Neural cell (in vitro differentiated cells): ENCODE results near the gene HSD17B13. TPM values are rescaled to one million over a fixed set of nuclear protein-coding genes. Genes with fewer than 3 reads are reported as not detected.

Source experiments
- H2AFZ ChIP-seq: fragments of 200-600, 300-800 bp; sonication (generic), shearing (Covaris generic); 2 replicates; pipeline ENCODE4 v1.6.0; 2014; ENCODE audit warnings: low read depth, mild to moderate bottlenecking, antibody characterized with exemption, low read length, moderate library complexity
- H3F3A ChIP-seq: fragments of 200-600 bp; shearing (Covaris generic); 2 replicates; pipeline ENCODE4 v1.6.1; 2016; ENCODE audit warnings: mild to moderate bottlenecking, moderate library complexity, mixed read lengths, antibody characterized with exemption, low read length; ENCODE audit not compliant: insufficient read depth, poor library complexity, severe bottlenecking
- H3K27ac ChIP-seq: fragments of 200-600, 300-800 bp; sonication (generic), shearing (Covaris generic); 2 replicates; pipeline ENCODE4 v1.5.1; 2014; ENCODE audit warnings: mild to moderate bottlenecking, low read length, moderate library complexity
- H3K27me3 ChIP-seq: fragments of 300-800, 200-600 bp; sonication (generic), shearing (Covaris generic); 2 replicates; pipeline ENCODE4 v1.6.0; 2014; ENCODE audit warnings: mild to moderate bottlenecking, low read depth, low read length, moderate library complexity; ENCODE audit not compliant: insufficient read depth
- H3K36me3 ChIP-seq: fragments of 300-800, 200-600 bp; sonication (generic), shearing (Covaris generic); 2 replicates; pipeline ENCODE4 v1.5.1; 2014; ENCODE audit warnings: mild to moderate bottlenecking, antibody characterized with exemption, low read length, moderate library complexity; ENCODE audit not compliant: insufficient read depth
- H3K4me2 ChIP-seq: fragments of 300-800, 200-600 bp; sonication (generic), shearing (Covaris generic); 2 replicates; pipeline ENCODE4 v1.6.0; 2014; ENCODE audit warnings: mild to moderate bottlenecking, low read length
- H3K4me3 ChIP-seq: fragments of 300-800, 200-600 bp; sonication (generic), shearing (Covaris generic); 2 replicates; pipeline ENCODE4 v1.5.1; 2014; ENCODE audit warnings: mild to moderate bottlenecking, low read length, moderate library complexity
- H3K79me2 ChIP-seq: fragments of 200-600 bp; shearing (Covaris generic); replicated peaks from 2 replicates; pipeline ENCODE4 v1.6.0; 2014; ENCODE audit warnings: mild to moderate bottlenecking, low read length, moderate library complexity; ENCODE audit not compliant: insufficient read depth
- H3K9ac ChIP-seq: fragments of 300-800, 200-600 bp; sonication (generic), shearing (Covaris generic); 2 replicates; pipeline ENCODE4 v1.6.1; 2016; ENCODE audit warnings: mild to moderate bottlenecking, low read length, mixed read lengths
- H3K9me2 ChIP-seq: fragments of 200-600 bp; shearing (Covaris generic); 2 replicates; pipeline ENCODE4 v1.6.1; 2016; ENCODE audit warnings: mild to moderate bottlenecking, low read length, mixed read lengths; ENCODE audit not compliant: insufficient read depth
- H3K9me3 ChIP-seq: fragments of 200-600, 300-800 bp; sonication (generic), shearing (Covaris generic); 2 replicates; pipeline ENCODE4 v1.6.1; 2016; ENCODE audit warnings: mild to moderate bottlenecking, mixed run types, low read length, moderate library complexity, mixed read lengths
- H4K20me1 ChIP-seq: fragments of 200-600 bp; shearing (Covaris generic); 2 replicates; pipeline ENCODE4 v1.6.1; 2016; ENCODE audit warnings: mild to moderate bottlenecking, mixed run types; ENCODE audit not compliant: insufficient read depth
- CTCF ChIP-seq: fragments of 450-650 bp; IDR thresholded peaks from 2 replicates; pipeline ENCODE4 v1.5.1; 2014; ENCODE audit warnings: antibody characterized with exemption, mild to moderate bottlenecking, moderate library complexity; ENCODE audit not compliant: poor library complexity, severe bottlenecking
- EP300 ChIP-seq: fragments of 450-650 bp; conservative IDR thresholded peaks from 2 replicates; pipeline ENCODE4 v1.6.1; 2014; ENCODE audit warnings: antibody characterized with exemption, mild to moderate bottlenecking, moderate library complexity; ENCODE audit not compliant: poor library complexity, severe bottlenecking
- EZH2 ChIP-seq: fragments of 200-600, 300-800 bp; shearing (Covaris generic), sonication (generic); IDR thresholded peaks from 2 replicates; pipeline ENCODE4 v1.6.1; 2014; ENCODE audit warnings: antibody characterized with exemption, low read length, borderline replicate concordance, mild to moderate bottlenecking; ENCODE audit not compliant: insufficient read depth, poor library complexity, severe bottlenecking
- MXI1 ChIP-seq: fragments of 450-650 bp; conservative IDR thresholded peaks from 2 replicates; pipeline ENCODE4 v1.6.1; 2014; ENCODE audit warnings: antibody characterized with exemption, mild to moderate bottlenecking; ENCODE audit not compliant: poor library complexity, severe bottlenecking
- POLR2AphosphoS5 ChIP-seq: IDR thresholded peaks from 2 replicates; pipeline ENCODE4 v1.6.1; 2012
- RAD21 ChIP-seq: fragments of 450-650 bp; conservative IDR thresholded peaks from 2 replicates; pipeline ENCODE4 v1.6.1; 2014; ENCODE audit warnings: antibody characterized with exemption, mild to moderate bottlenecking, moderate library complexity
- REST ChIP-seq: IDR thresholded peaks from 2 replicates; pipeline ENCODE4 v1.6.1; 2012; ENCODE audit warnings: borderline replicate concordance
- SMC3 ChIP-seq: fragments of 450-650 bp; conservative IDR thresholded peaks from 2 replicates; pipeline ENCODE4 v1.6.1; 2014; ENCODE audit warnings: antibody characterized with exemption, mild to moderate bottlenecking, moderate library complexity; ENCODE audit not compliant: poor library complexity
- TAF1 ChIP-seq: IDR thresholded peaks from 2 replicates; pipeline ENCODE4 v1.6.1; 2012; ENCODE audit warnings: low read depth
- polyA plus RNA-seq: library from polyadenylated mRNA; depleted of rRNA; stranded (reverse); fragments of >200 nt; gene quantifications from 2 replicates; pipeline ENCODE4 v1.2.3, GENCODE V29; 2014

Gene HSD17B13
- polyA plus RNA-seq, 1 donor from 2014 or later = not detected

DNA sequence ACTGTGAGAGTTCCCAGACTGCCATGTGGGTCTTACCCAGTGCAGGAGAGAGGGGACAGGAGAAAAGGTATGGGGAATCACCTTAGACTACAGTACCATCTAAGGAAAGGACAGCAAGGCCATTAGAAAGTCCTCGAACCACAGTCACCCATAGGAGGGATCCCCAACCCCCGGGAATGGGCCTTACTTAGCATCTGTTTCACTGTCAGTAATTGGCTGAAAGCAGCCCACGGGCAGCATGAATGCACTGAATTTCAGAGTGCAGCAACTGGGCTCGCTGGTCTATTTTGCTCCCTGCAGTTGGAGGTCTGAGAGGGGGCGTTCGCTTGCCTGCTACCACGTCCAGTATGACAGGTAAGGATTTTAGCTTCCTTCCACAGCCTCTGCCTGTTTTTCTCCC is 51.9 kb downstream of the HSD17B13 start:
- Histone ChIP-seq H3F3A (no peaks in the 10 kb centered on the region), H3K27me3 (no peaks in the 10 kb centered on the region), H3K79me2 (no peaks in the 10 kb centered on the region), H3K27ac (no peak overlapping the region), H3K9me2 (no peaks in the 10 kb centered on the region), H3K4me3 (no peak overlapping the region), H3K9me3 (no peaks in the 10 kb centered on the region), H2AFZ (no peak overlapping the region), H3K36me3 (no peaks in the 10 kb centered on the region), H4K20me1 (no peaks in the 10 kb centered on the region), H3K9ac (no peak overlapping the region), H3K4me2 (no peak overlapping the region)
- no peak for TF ChIP-seq EZH2

DNA sequence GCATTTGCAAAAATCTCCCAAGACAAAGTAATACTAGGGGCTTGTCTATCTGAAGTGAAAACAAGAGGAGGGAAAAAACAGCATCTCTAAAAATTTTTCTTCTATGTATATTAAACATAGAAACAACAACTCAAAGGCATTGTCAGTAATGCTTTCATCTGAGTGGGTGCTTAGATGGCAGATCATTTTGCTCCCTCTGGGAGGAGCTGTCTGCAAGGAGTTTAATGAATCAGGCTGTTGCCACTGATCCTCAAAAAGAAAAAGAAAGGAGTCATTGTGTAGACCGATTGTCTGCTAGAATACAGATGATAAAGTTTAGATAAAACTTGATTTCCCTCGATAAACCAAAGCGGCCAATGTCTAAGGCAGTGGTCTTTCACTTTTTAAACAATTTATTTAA is 52.5 kb downstream of the HSD17B13 start:
- H3K27ac ChIP-seq = no peak overlapping the region

More for the DNA sequence above, 52.5 kb downstream of the HSD17B13 start:
- no peak for TF ChIP-seq EZH2
- TF ChIP-seq RAD21 = peak; percentile 39
- TF ChIP-seq TAF1 = no peak
- TF ChIP-seq MXI1 = no peak
- peak; percentile 11 for TF ChIP-seq SMC3
- TF ChIP-seq REST = no peak
- TF ChIP-seq EP300 = no peak
- TF ChIP-seq POLR2AphosphoS5 = no peak
- TF ChIP-seq CTCF = peak; percentile 50
- Histone ChIP-seq H4K20me1 (no peaks in the 10 kb centered on the region), H2AFZ (no peak overlapping the region), H3K79me2 (no peaks in the 10 kb centered on the region), H3K9me3 (no peaks in the 10 kb centered on the region), H3F3A (no peaks in the 10 kb centered on the region), H3K36me3 (no peaks in the 10 kb centered on the region), H3K27me3 (no peaks in the 10 kb centered on the region), H3K4me3 (no peak overlapping the region), H3K9me2 (no peaks in the 10 kb centered on the region), H3K4me2 (no peak overlapping the region), H3K9ac (no peak overlapping the region)
